GM18505 (cell line): ENCODE measurements around the gene CLDND1.

Source experiments
- ATAC-seq: cut with Tn5 transposase; IDR thresholded peaks from one replicate; pipeline ENCODE4 v1.9.1; 2021; ENCODE audit not compliant: unreplicated experiment
- POLR2A ChIP-seq: IDR thresholded peaks from 4 replicates; pipeline ENCODE4 v1.6.1; 2011; ENCODE audit warnings: borderline replicate concordance; ENCODE audit not compliant: insufficient read depth, insufficient read length; ENCODE audit errors: extremely low read depth

Gene CLDND1

GRCh38 chr3:98534734-98535133, 12.0 kb upstream of the CLDND1 start:
- no peak for ATAC-seq
- TF ChIP-seq POLR2A, result no peak

DNA sequence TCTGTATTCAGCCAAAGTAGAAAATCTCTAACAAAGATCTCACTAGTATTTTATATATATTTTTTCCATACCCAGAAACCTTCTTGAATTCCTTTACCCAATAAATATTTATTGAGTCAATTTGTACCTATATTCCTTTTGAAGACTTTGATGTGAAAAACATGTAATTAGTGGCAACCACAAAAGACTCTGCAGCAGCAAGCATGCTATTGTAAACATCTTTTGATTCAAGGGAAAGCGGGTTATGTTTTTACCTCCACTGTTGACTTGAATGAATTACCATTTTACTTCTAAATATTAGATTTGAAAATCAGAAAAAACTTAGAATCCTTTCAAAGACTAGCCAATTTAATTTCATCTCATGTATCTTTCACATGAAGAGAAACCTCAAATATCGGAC, 11.5 kb upstream of the CLDND1 start:
- no peak for TF ChIP-seq POLR2A
- ATAC-seq, result no peak

- no peak for ATAC-seq
- peak; percentile 17 for TF ChIP-seq POLR2A
Measured at GRCh38 chr3:98532709-98533571, 10.2 kb upstream of the CLDND1 start.

GRCh38 chr3:98532275-98532637, 9.6 kb upstream of the CLDND1 start:
- peak; percentile 56 for TF ChIP-seq POLR2A
- ATAC-seq, result no peak

GRCh38 chr3:98531622-98532274, 9.0 kb upstream of the CLDND1 start, which contains the start of gene GPR15:
TSS of gene GPR15 (plus strand) at chr3:98531978. CDS start at chr3:98532034, 56 bp downstream.
- no peak for ATAC-seq
- peak; percentile 57 for TF ChIP-seq POLR2A

DNA sequence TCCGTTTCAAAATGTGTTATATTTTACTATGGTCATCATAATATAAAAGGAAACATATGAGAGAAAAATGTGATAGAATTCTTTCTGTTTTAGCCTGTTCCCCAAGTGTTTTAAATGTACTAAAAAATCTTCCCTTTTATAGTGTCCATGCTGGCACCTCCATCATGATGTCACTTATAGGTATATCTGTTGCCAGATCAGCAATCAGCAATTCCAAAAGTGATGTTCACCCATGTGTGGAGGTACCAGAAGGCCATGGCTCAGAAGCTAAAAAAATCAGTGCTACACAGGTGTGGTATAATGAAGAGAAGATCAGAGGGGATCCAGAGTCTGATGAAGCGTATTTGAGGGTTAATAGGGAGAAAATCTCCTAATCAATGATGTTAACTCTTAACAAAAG, 8.0 kb upstream of the CLDND1 start:
- no peak for TF ChIP-seq POLR2A
- no peak for ATAC-seq

DNA sequence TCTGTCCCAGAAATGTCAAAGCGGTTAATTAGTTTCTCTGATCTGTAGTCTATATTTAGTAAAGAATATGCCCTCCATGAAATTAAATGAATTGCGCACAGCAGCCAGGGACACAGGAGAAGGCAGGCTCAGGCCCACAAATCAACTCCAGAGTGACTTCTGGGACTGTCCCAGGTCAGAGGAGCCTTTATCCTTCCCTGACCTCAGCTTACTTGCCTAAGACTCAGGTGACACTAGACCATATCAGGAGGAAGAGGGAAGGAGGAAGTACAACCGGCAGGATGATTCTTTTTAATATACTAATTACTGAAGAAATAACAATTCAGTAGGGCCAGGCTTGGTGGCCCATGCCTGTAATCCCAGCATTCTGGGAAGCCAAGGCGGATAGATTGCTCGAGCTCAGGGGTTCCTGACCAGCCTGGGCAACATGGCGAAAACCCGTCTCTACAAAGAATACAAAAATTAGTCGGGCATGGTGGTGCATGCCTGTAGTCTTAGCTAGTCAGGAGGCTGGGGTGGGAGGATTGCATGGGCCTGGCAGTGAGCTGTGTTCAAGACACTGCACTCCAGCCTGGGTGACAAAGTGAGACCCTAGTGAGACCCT, 7.3 kb upstream of the CLDND1 start:
- ATAC-seq, result no peak

GRCh38 chr3:98528474-98529346, 6.0 kb upstream of the CLDND1 start:
- peak; percentile 50 for TF ChIP-seq POLR2A

More for the DNA sequence above, 7.3 kb upstream of the CLDND1 start:
- peak; percentile 14 for TF ChIP-seq POLR2A

GRCh38 chr3:98525494-98525893, 2.8 kb upstream of the CLDND1 start:
- ATAC-seq, result no peak
- peak; percentile 51 for TF ChIP-seq POLR2A

More at GRCh38 chr3:98528474-98529346, 6.0 kb upstream of the CLDND1 start:
- ATAC-seq, result no peak

GRCh38 chr3:98521897-98522543, 682 bp downstream of the CLDND1 start:
- no peak for TF ChIP-seq POLR2A
- ATAC-seq, result peak; percentile 43

DNA sequence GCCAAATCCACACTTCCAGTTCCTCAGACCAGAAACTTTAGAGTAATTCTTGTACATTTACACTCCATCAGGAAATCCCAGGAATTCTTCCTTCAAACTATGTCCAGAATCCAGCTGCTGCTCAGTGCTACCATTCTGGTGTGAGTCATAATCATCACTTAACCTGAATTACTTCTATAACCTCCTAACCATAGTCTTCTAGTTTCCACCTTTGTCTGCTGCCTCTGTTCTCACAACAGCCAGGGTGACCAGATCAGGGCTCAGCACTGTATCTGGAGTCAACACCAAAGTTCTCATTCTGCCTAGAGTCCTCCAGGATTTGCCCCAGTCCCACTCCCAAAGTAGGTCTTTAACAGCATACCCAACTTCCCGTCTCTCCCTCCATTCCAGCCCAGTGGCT, 3.4 kb downstream of the CLDND1 start:
- TF ChIP-seq POLR2A, result peak; percentile 34
- no peak for ATAC-seq

GRCh38 chr3:98518816-98519215, 3.9 kb downstream of the CLDND1 start:
- ATAC-seq, result no peak
- no peak for TF ChIP-seq POLR2A

- TF ChIP-seq POLR2A, result no peak
- no peak for ATAC-seq
Measured at GRCh38 chr3:98514948-98515347, 7.8 kb downstream of the CLDND1 start.

DNA sequence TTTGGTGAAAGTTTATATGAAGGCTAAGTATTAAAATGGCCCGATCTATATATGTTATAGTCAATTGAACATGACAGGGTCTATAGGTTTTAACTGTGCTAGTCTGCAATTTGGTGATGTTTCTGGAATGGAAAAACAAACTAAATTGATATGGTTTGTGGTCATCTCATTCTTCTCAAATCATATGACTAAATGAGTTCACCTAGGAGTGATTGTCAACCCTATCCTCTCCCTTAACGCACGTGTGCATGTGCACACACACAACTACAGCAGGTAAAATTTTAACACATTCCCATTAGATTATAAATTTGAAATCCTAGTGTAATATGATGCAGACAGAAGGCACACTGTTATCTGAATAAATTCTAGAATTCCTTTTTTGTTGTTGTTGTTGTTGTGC, 9.0 kb downstream of the CLDND1 start:
- no peak for TF ChIP-seq POLR2A
- ATAC-seq, result no peak
